H9 (cell line): Measurements from ENCODE around the gene TBC1D12. TPM values are rescaled to one million over a fixed set of nuclear protein-coding genes. Genes with fewer than 3 reads are reported as not detected.

Experiments used
- DNase-seq: peaks from one replicate; pipeline ENCODE4 v3.0.0-alpha.2; 2017
- H2AFZ ChIP-seq: one replicate; pipeline ENCODE4 v1.6.1; 2013; ENCODE audit warnings: mild to moderate bottlenecking, low read length, control low read depth, moderate library complexity
- H2AK5ac ChIP-seq: 2 replicates; pipeline ENCODE4 v1.6.1; 2013; ENCODE audit warnings: low read length, control low read depth, mixed read lengths; ENCODE audit not compliant: insufficient read length
- H2BK120ac ChIP-seq: one replicate; pipeline ENCODE4 v1.6.1; 2013; ENCODE audit warnings: low read depth, mild to moderate bottlenecking, low read length, control low read depth, inconsistent platforms; ENCODE audit not compliant: poor library complexity, severe bottlenecking
- H2BK12ac ChIP-seq: 2 replicates; pipeline ENCODE4 v1.6.1; 2013; ENCODE audit warnings: low read length, control low read depth, mixed read lengths, low read depth; ENCODE audit not compliant: insufficient read length
- H2BK15ac ChIP-seq: 2 replicates; pipeline ENCODE4 v1.6.1; 2013; ENCODE audit warnings: low read depth, low read length, control low read depth
- H2BK20ac ChIP-seq: one replicate; pipeline ENCODE4 v1.6.1; 2013; ENCODE audit warnings: low read depth, mild to moderate bottlenecking, low read length, control low read depth, inconsistent platforms; ENCODE audit not compliant: poor library complexity, severe bottlenecking
- H2BK5ac ChIP-seq: 2 replicates; pipeline ENCODE4 v1.6.1; 2013; ENCODE audit warnings: low read length, control low read depth, mixed read lengths; ENCODE audit not compliant: insufficient read length
- H3K14ac ChIP-seq: 2 replicates; pipeline ENCODE4 v1.6.1; 2013; ENCODE audit warnings: low read length, control low read depth; ENCODE audit not compliant: insufficient read depth
- H3K18ac ChIP-seq: 2 replicates; pipeline ENCODE4 v1.6.1; 2013; ENCODE audit warnings: low read depth, mild to moderate bottlenecking, mixed read lengths, low read length, control low read depth; ENCODE audit not compliant: insufficient read length
- H3K23ac ChIP-seq: 2 replicates; pipeline ENCODE4 v1.6.1; 2013; ENCODE audit warnings: low read length, control low read depth, mixed read lengths, low read depth; ENCODE audit not compliant: insufficient read length
- H3K23me2 ChIP-seq: 2 replicates; pipeline ENCODE4 v1.6.1; 2013; ENCODE audit warnings: low read depth, mild to moderate bottlenecking, mixed read lengths, low read length, control low read depth; ENCODE audit not compliant: insufficient read length, poor library complexity, severe bottlenecking
- H3K27ac ChIP-seq: 2 replicates; pipeline ENCODE4 v1.5.1; 2013; ENCODE audit warnings: low read length, control low read depth, mixed read lengths, low read depth; ENCODE audit not compliant: insufficient read length
- H3K27me3 ChIP-seq: 2 replicates; pipeline ENCODE4 v1.6.1; 2013; ENCODE audit warnings: low read length, control low read depth, inconsistent platforms; ENCODE audit not compliant: insufficient read depth
- H3K4ac ChIP-seq: 2 replicates; pipeline ENCODE4 v1.6.1; 2013; ENCODE audit warnings: low read depth, mild to moderate bottlenecking, control low read depth, inconsistent platforms, low read length, moderate library complexity
- H3K4me1 ChIP-seq: 2 replicates; pipeline ENCODE4 v1.6.1; 2013; ENCODE audit warnings: low read length, control low read depth, inconsistent platforms; ENCODE audit not compliant: insufficient read depth
- H3K4me2 ChIP-seq: 2 replicates; pipeline ENCODE4 v1.6.1; 2013; ENCODE audit warnings: low read length, control low read depth, mixed read lengths; ENCODE audit not compliant: insufficient read length, insufficient read depth
- H3K56ac ChIP-seq: 2 replicates; pipeline ENCODE4 v1.6.1; 2013; ENCODE audit warnings: low read depth, mild to moderate bottlenecking, mixed read lengths, low read length, control low read depth; ENCODE audit not compliant: insufficient read length
- H3K79me1 ChIP-seq: 2 replicates; pipeline ENCODE4 v1.6.1; 2013; ENCODE audit warnings: low read depth, mild to moderate bottlenecking, moderate library complexity, low read length, control low read depth, inconsistent platforms; ENCODE audit not compliant: insufficient read depth, poor library complexity, severe bottlenecking
- H3K79me2 ChIP-seq: 2 replicates; pipeline ENCODE4 v1.6.1; 2013; ENCODE audit warnings: low read length, control low read depth, inconsistent platforms; ENCODE audit not compliant: insufficient read depth
- H3K9ac ChIP-seq: 2 replicates; pipeline ENCODE4 v1.6.1; 2013; ENCODE audit warnings: low read length, control low read depth, mixed read lengths; ENCODE audit not compliant: insufficient read length; ENCODE audit errors: extremely low read depth
- H3K9me3 ChIP-seq: one replicate; pipeline ENCODE4 v1.6.1; 2013; ENCODE audit warnings: low read depth, low read length, inconsistent platforms; ENCODE audit not compliant: control insufficient read depth
- H3T11ph ChIP-seq: one replicate; pipeline ENCODE4 v1.6.1; 2013; ENCODE audit warnings: mild to moderate bottlenecking, low read length, control low read depth, inconsistent platforms
- H4K20me1 ChIP-seq: one replicate; pipeline ENCODE4 v1.6.1; 2013; ENCODE audit not compliant: control insufficient read depth, insufficient read length, insufficient read depth
- H4K5ac ChIP-seq: 2 replicates; pipeline ENCODE4 v1.6.1; 2013; ENCODE audit warnings: low read depth, mild to moderate bottlenecking, mixed read lengths, low read length, control low read depth; ENCODE audit not compliant: insufficient read length
- H4K8ac ChIP-seq: replicated peaks from 2 replicates; pipeline ENCODE4 v1.6.1; 2013; ENCODE audit warnings: low read length, control low read depth, mixed read lengths, low read depth; ENCODE audit not compliant: insufficient read length
- H4K91ac ChIP-seq: 2 replicates; pipeline ENCODE4 v1.6.1; 2013; ENCODE audit warnings: low read depth, mild to moderate bottlenecking, moderate library complexity, mixed read lengths, low read length, control low read depth; ENCODE audit not compliant: insufficient read length
- H3K27ac Mint-ChIP-seq, 3 experiments: 2 replicates in 2 of 3; 3 replicates in 1 of 3; pipeline ENCODE4 v1.8.0; 2020 to 2021; ENCODE audit warnings: mixed read lengths in 3 of 3, mild to moderate bottlenecking in 1 of 3, moderate library complexity in 1 of 3
- H3K27me3 Mint-ChIP-seq: 2 replicates; pipeline ENCODE4 v1.8.0; 2021; ENCODE audit warnings: low read depth, mild to moderate bottlenecking, moderate library complexity, mixed read lengths
- H3K36me3 Mint-ChIP-seq, 3 experiments: 2 replicates in 2 of 3; 3 replicates in 1 of 3; pipeline ENCODE4 v1.8.0; 2020 to 2021; ENCODE audit warnings: low read depth in 3 of 3, mixed read lengths in 3 of 3; ENCODE audit not compliant: insufficient read depth in 1 of 3
- H3K4me1 Mint-ChIP-seq, 2 experiments: 2 replicates each; pipeline ENCODE4 v1.8.0; 2020; ENCODE audit warnings: mixed read lengths in 2 of 2
- H3K4me3 Mint-ChIP-seq, 2 experiments: 2 replicates in 1 of 2; 3 replicates in 1 of 2; pipeline ENCODE4 v1.8.0; 2020 to 2021; ENCODE audit warnings: mild to moderate bottlenecking in 2 of 2, mixed read lengths in 2 of 2, moderate library complexity in 1 of 2
- H3K9me3 Mint-ChIP-seq, 2 experiments: 2 replicates in 1 of 2; 3 replicates in 1 of 2; pipeline ENCODE4 v1.8.0; 2020; ENCODE audit warnings: mild to moderate bottlenecking in 2 of 2, mixed read lengths in 2 of 2, moderate library complexity in 1 of 2
- WGBS: extraction: QIAGEN DNeasy Blood & Tissue Kit; methylation state at CpG from one replicate; pipeline ENCODE4 v1.1.7; 2013; ENCODE audit warnings: missing lambda C conversion rate, low lambda C conversion rate, mixed read lengths; ENCODE audit not compliant: insufficient read length; ENCODE audit errors: extremely low coverage; 5-methylcytosine and 5-hydroxymethylcytosine counted together
- total RNA-seq: library from RNA; stranded (reverse); gene quantifications from 2 replicates; pipeline ENCODE4 v1.2.1, GENCODE V29; 2021
- TF ChIP-seq, protein P1 (sequence below): fragments of 200-600 bp; sonication (generic); conservative IDR thresholded peaks from 3 replicates; pipeline ENCODE4 v1.8.0; 2021; ENCODE audit warnings: antibody characterized with exemption, mild to moderate bottlenecking

The TBC1D12 gene
- total RNA-seq, 1 experiment from 2014 or later, result 2.0 TPM

DNA sequence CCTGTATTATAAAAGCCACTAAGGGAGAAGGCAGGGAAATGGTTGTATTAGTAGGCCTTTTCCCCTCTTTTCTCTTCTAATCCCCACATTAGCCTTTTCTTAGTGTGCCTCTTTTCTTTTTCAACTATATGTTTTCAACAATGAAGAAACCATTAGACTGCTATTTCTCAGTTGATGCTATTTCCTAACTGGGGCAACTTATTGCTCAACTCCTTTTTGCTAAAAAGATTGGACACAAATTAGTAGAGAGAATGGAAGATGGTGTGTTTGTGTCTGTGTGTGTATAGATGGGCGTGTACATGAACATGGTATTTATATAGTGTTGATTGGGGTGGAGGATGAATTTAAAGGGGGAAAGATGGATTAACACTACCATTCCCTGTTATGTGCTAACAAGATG lies 28.4 kb downstream of the TBC1D12 start:
- no peak overlapping the region for H3K27ac Mint-ChIP-seq
- Histone ChIP-seq H3K27me3 (no peaks in the 10 kb centered on the region), H3K4ac (no peak overlapping the region), H3K56ac (no peak overlapping the region), H2BK12ac (no peak overlapping the region), H2AFZ (no peak overlapping the region), H2BK120ac (no peak overlapping the region), H4K5ac (no peak overlapping the region), H3T11ph (no peak overlapping the region), H2BK15ac (no peak overlapping the region), H3K14ac (no peak overlapping the region), H4K91ac (no peak overlapping the region), H3K4me2 (no peak overlapping the region), H2AK5ac (no peak overlapping the region), H2BK20ac (no peak overlapping the region), H3K79me2 (no peaks in the 10 kb centered on the region), H4K20me1 (no peaks in the 10 kb centered on the region), H3K79me1 (no peaks in the 10 kb centered on the region), H3K27ac (no peak overlapping the region), H3K18ac (no peak overlapping the region), H3K9ac (no peak overlapping the region), H3K4me1 (no peaks in the 10 kb centered on the region; the same call in 1 of the 2 replicates), H2BK5ac (no peak overlapping the region), H3K9me3 (no peaks in the 10 kb centered on the region), H4K8ac (no peak overlapping the region), H3K23ac (no peak overlapping the region), H3K23me2 (no peaks in the 10 kb centered on the region)
- H3K9me3 Mint-ChIP-seq, result peaks cover 4 to 11% of the 10 kb centered on the region in 2 experiments
- no peak for DNase-seq
- H3K4me1 Mint-ChIP-seq, result no peaks in the 10 kb centered on the region
- WGBS, result 100% methylated on average over 1 of the region's 1 CpG
- peaks cover 2 to 6% (median 2%) of the 10 kb centered on the region in 3 experiments; a peak in 3 of 7 replicates for H3K36me3 Mint-ChIP-seq
- H3K4me3 Mint-ChIP-seq, result no peak overlapping the region
- no peaks in the 10 kb centered on the region for H3K27me3 Mint-ChIP-seq
- TF ChIP-seq, protein P1, sequence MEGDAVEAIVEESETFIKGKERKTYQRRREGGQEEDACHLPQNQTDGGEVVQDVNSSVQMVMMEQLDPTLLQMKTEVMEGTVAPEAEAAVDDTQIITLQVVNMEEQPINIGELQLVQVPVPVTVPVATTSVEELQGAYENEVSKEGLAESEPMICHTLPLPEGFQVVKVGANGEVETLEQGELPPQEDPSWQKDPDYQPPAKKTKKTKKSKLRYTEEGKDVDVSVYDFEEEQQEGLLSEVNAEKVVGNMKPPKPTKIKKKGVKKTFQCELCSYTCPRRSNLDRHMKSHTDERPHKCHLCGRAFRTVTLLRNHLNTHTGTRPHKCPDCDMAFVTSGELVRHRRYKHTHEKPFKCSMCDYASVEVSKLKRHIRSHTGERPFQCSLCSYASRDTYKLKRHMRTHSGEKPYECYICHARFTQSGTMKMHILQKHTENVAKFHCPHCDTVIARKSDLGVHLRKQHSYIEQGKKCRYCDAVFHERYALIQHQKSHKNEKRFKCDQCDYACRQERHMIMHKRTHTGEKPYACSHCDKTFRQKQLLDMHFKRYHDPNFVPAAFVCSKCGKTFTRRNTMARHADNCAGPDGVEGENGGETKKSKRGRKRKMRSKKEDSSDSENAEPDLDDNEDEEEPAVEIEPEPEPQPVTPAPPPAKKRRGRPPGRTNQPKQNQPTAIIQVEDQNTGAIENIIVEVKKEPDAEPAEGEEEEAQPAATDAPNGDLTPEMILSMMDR, result no peak
